CD14-positive monocyte (primary cell): ENCODE data around the gene AAR2. TPM values are rescaled to one million over a fixed set of nuclear protein-coding genes. Genes with fewer than 3 reads are reported as not detected.

ENCODE experiments used
- DNase-seq, 3 donors: peaks; one replicate each; pipeline ENCODE4 v3.0.0-alpha.2; 2011 to 2022
- H2AFZ ChIP-seq: 2 replicates; pipeline ENCODE4 v1.6.0; 2012; ENCODE audit warnings: mild to moderate bottlenecking, low read depth, low read length, inconsistent platforms; ENCODE audit not compliant: insufficient read depth, poor library complexity, severe bottlenecking
- H3K27ac ChIP-seq, 2 donors: 1 replicate in 1 of 2; 2 replicates in 1 of 2; pipeline ENCODE4 v1.5.1; 2012 to 2013; ENCODE audit warnings: low read length in 2 of 2, control low read depth in 1 of 2, inconsistent platforms in 1 of 2, low read depth in 1 of 2, mild to moderate bottlenecking in 1 of 2
- H3K27me3 ChIP-seq, 2 donors: one replicate each; pipeline versions ENCODE4 v1.6.0 to v1.6.1; 2011 to 2013; ENCODE audit warnings: low read length in 2 of 2; ENCODE audit not compliant: control insufficient read depth in 2 of 2, insufficient read depth in 2 of 2
- H3K36me3 ChIP-seq, 2 donors: replicated peaks in 1 of 2; 1 replicate in 1 of 2; 2 replicates in 1 of 2; pipeline versions ENCODE4 v1.5.1 to v1.6.1; 2012 to 2013; ENCODE audit warnings: low read length in 2 of 2, control low read depth in 1 of 2, inconsistent platforms in 1 of 2, mild to moderate bottlenecking in 1 of 2; ENCODE audit not compliant: insufficient read depth in 2 of 2, control insufficient read depth in 1 of 2
- H3K4me1 ChIP-seq, 2 donors: 1 replicate in 1 of 2; 2 replicates in 1 of 2; pipeline versions ENCODE4 v1.5.1 to v1.6.1; 2012 to 2013; ENCODE audit warnings: low read length in 2 of 2, control low read depth in 1 of 2, inconsistent platforms in 1 of 2, mild to moderate bottlenecking in 1 of 2, moderate library complexity in 1 of 2; ENCODE audit not compliant: insufficient read depth in 2 of 2, control insufficient read depth in 1 of 2
- H3K4me2 ChIP-seq: replicated peaks from 2 replicates; pipeline ENCODE3; 2012; ENCODE audit warnings: low read length, moderate library complexity, mild to moderate bottlenecking; ENCODE audit not compliant: poor library complexity, severe bottlenecking; ENCODE audit errors: extremely low read depth
- H3K4me3 ChIP-seq, 3 experiments: fragments of 200-600 bp in 1 of 3; sonication (generic) in 1 of 3; replicated peaks in 1 of 3; 1 replicate in 2 of 3; 2 replicates in 1 of 3; pipeline ENCODE4 v1.5.1; 2011 to 2013; ENCODE audit warnings: low read length in 3 of 3, mild to moderate bottlenecking in 3 of 3, control low read depth in 2 of 3, low read depth in 2 of 3, inconsistent platforms in 1 of 3, moderate library complexity in 1 of 3
- H3K79me2 ChIP-seq: 2 replicates; pipeline ENCODE4 v1.6.0; 2012; ENCODE audit warnings: mild to moderate bottlenecking, control low read depth, inconsistent platforms, low read length, moderate library complexity; ENCODE audit not compliant: insufficient read depth
- H3K9ac ChIP-seq: 2 replicates; pipeline ENCODE4 v1.6.0; 2017; ENCODE audit warnings: low read length, mild to moderate bottlenecking; ENCODE audit not compliant: insufficient read depth, poor library complexity, severe bottlenecking
- H3K9me3 ChIP-seq, 2 donors: replicated peaks in 1 of 2; 1 replicate in 1 of 2; 2 replicates in 1 of 2; pipeline versions ENCODE4 v1.5.1 to v1.6.1; 2012 to 2013; ENCODE audit warnings: low read length in 2 of 2, control low read depth in 1 of 2; ENCODE audit not compliant: control insufficient read depth in 1 of 2, insufficient read depth in 1 of 2
- H4K20me1 ChIP-seq: 2 replicates; pipeline ENCODE4 v1.6.0; 2012; ENCODE audit warnings: mild to moderate bottlenecking, low read length, control low read depth, moderate library complexity; ENCODE audit not compliant: insufficient read depth
- H3K27ac Mint-ChIP-seq, 7 donors: one replicate each; pipeline ENCODE4 v1.8.0; 2020; ENCODE audit warnings: mild to moderate bottlenecking in 7 of 7, mixed read lengths in 7 of 7, moderate library complexity in 6 of 7, inconsistent platforms in 2 of 7
- H3K27me3 Mint-ChIP-seq, 3 donors: one replicate each; pipeline ENCODE4 v1.8.0; 2021 to 2022; ENCODE audit warnings: low read depth in 3 of 3, mild to moderate bottlenecking in 3 of 3, mixed read lengths in 3 of 3, moderate library complexity in 3 of 3, inconsistent platforms in 1 of 3
- H3K36me3 Mint-ChIP-seq, 2 donors: one replicate each; pipeline ENCODE4 v1.8.0; 2020; ENCODE audit warnings: mixed read lengths in 2 of 2, inconsistent platforms in 1 of 2, mild to moderate bottlenecking in 1 of 2
- H3K4me1 Mint-ChIP-seq: one replicate; pipeline ENCODE4 v1.8.0; 2020; ENCODE audit warnings: mild to moderate bottlenecking, mixed read lengths
- H3K4me3 Mint-ChIP-seq, 2 donors: one replicate each; pipeline ENCODE4 v1.8.0; 2020; ENCODE audit warnings: mild to moderate bottlenecking in 2 of 2, mixed read lengths in 2 of 2, moderate library complexity in 1 of 2
- H3K9me3 Mint-ChIP-seq, 7 donors: one replicate each; pipeline ENCODE4 v1.8.0; 2020 to 2022; ENCODE audit warnings: mixed read lengths in 7 of 7, mild to moderate bottlenecking in 6 of 7, moderate library complexity in 6 of 7, inconsistent platforms in 2 of 7
- WGBS: methylation state at CpG from one replicate; pipeline ENCODE4 v1.1.5; 2013; ENCODE audit warnings: missing lambda C conversion rate; ENCODE audit not compliant: insufficient coverage; 5-methylcytosine and 5-hydroxymethylcytosine counted together
- intact Hi-C, 2 donors: fragments of 100-400 bp; cut with micrococcal nuclease; formaldehyde crosslinking; loops; one replicate each; pipeline versions ENCODE4 v1.15.0 to v1.15.1; 2023
- polyA plus RNA-seq, 3 donors: library from polyadenylated mRNA; depleted of rRNA in 1 of 3; unstranded in 2 of 3; stranded (reverse) in 1 of 3; fragments of 300-500 nt in 2 of 3; fragments of >200 nt in 1 of 3; fragmentation: Illumina TruSeq in 2 of 3; gene quantifications; 1 replicate in 2 of 3; 2 replicates in 1 of 3; pipeline ENCODE4 v1.2.3, GENCODE V29; 2012 to 2021
- TF ChIP-seq, protein P1 (sequence below): fragments of 200-600 bp; IDR thresholded peaks from one replicate; pipeline ENCODE4 v1.8.0; 2022; ENCODE audit warnings: antibody characterized with exemption, mild to moderate bottlenecking

The AAR2 gene
- polyA plus RNA-seq, 3 donors: 9.1 to 48.8 (median 45.2) TPM

GRCh38 chr20:36216314-36217025 is 19.8 kb upstream of the AAR2 start:
- no peaks in the 10 kb centered on the region for H3K9me3 ChIP-seq
- no peak overlapping the region for H3K27ac ChIP-seq
- TF ChIP-seq, protein P1, sequence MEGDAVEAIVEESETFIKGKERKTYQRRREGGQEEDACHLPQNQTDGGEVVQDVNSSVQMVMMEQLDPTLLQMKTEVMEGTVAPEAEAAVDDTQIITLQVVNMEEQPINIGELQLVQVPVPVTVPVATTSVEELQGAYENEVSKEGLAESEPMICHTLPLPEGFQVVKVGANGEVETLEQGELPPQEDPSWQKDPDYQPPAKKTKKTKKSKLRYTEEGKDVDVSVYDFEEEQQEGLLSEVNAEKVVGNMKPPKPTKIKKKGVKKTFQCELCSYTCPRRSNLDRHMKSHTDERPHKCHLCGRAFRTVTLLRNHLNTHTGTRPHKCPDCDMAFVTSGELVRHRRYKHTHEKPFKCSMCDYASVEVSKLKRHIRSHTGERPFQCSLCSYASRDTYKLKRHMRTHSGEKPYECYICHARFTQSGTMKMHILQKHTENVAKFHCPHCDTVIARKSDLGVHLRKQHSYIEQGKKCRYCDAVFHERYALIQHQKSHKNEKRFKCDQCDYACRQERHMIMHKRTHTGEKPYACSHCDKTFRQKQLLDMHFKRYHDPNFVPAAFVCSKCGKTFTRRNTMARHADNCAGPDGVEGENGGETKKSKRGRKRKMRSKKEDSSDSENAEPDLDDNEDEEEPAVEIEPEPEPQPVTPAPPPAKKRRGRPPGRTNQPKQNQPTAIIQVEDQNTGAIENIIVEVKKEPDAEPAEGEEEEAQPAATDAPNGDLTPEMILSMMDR: no peak
- Mint-ChIP-seq H3K27ac (no peak overlapping the region), H3K9me3 (no peaks in the 10 kb centered on the region), H3K4me3 (no peak overlapping the region), H3K36me3 (no peaks in the 10 kb centered on the region), H3K27me3 (peaks cover 2 to 3% (median 3%) of the 10 kb centered on the region in 3 donors), H3K4me1 (peaks cover 2% of the 10 kb centered on the region)
- WGBS: 82% methylated on average over 5 of the region's 7 CpGs
- no peak overlapping the region for H3K9ac ChIP-seq
- no peaks in the 10 kb centered on the region for H3K79me2 ChIP-seq
- no peaks in the 10 kb centered on the region for H3K36me3 ChIP-seq
- no peak overlapping the region for H3K4me3 ChIP-seq
- intact Hi-C loops: no loop called here
- H4K20me1 ChIP-seq: no peaks in the 10 kb centered on the region
- H3K27me3 ChIP-seq: no peaks in the 10 kb centered on the region
- no peaks in the 10 kb centered on the region for H3K4me1 ChIP-seq
- no peak overlapping the region for H2AFZ ChIP-seq
- no peak for DNase-seq
- no peak overlapping the region for H3K4me2 ChIP-seq

DNA sequence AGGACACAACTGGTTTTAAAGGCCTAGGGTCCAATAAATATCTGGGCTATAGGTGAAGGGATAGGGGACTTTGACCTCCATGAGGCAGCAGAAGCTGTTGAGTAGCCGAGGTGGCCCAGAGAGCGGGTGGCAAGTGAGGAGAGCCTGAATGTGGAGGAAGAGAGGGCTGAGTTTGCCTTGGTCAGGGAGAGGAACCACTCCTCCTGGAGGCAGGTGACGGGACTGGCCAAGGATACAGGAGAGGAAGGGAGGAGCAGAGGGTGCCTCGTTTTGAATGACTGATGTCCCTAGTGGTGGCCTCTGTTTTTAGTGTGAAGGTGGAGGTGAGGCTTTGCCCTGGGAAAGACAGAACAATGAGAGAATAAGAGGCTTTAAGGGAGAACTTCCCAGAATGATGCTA is 19.1 kb upstream of the AAR2 start:
- no peaks in the 10 kb centered on the region for H3K9me3 ChIP-seq
- H3K36me3 ChIP-seq: no peaks in the 10 kb centered on the region
- H3K4me2 ChIP-seq: no peak overlapping the region
- Mint-ChIP-seq H3K36me3 (no peaks in the 10 kb centered on the region), H3K4me3 (no peak overlapping the region), H3K27ac (no peak overlapping the region), H3K27me3 (peaks cover 2 to 3% (median 3%) of the 10 kb centered on the region in 3 donors), H3K9me3 (no peaks in the 10 kb centered on the region), H3K4me1 (peaks cover 2% of the 10 kb centered on the region)
- H4K20me1 ChIP-seq: no peaks in the 10 kb centered on the region
- DNase-seq: no peak
- intact Hi-C loops: no loop called here
- H3K27me3 ChIP-seq: no peaks in the 10 kb centered on the region
- TF ChIP-seq, protein P1: no peak
- no peak overlapping the region for H3K9ac ChIP-seq
- no peak overlapping the region for H2AFZ ChIP-seq
- no peak overlapping the region for H3K4me3 ChIP-seq
- 74% methylated on average over 4 of the region's 4 CpGs for WGBS
- no peaks in the 10 kb centered on the region for H3K4me1 ChIP-seq
- H3K79me2 ChIP-seq: no peaks in the 10 kb centered on the region
- H3K27ac ChIP-seq: no peak overlapping the region
